Measurements from ENCODE around the gene RUBCN.

DNA sequence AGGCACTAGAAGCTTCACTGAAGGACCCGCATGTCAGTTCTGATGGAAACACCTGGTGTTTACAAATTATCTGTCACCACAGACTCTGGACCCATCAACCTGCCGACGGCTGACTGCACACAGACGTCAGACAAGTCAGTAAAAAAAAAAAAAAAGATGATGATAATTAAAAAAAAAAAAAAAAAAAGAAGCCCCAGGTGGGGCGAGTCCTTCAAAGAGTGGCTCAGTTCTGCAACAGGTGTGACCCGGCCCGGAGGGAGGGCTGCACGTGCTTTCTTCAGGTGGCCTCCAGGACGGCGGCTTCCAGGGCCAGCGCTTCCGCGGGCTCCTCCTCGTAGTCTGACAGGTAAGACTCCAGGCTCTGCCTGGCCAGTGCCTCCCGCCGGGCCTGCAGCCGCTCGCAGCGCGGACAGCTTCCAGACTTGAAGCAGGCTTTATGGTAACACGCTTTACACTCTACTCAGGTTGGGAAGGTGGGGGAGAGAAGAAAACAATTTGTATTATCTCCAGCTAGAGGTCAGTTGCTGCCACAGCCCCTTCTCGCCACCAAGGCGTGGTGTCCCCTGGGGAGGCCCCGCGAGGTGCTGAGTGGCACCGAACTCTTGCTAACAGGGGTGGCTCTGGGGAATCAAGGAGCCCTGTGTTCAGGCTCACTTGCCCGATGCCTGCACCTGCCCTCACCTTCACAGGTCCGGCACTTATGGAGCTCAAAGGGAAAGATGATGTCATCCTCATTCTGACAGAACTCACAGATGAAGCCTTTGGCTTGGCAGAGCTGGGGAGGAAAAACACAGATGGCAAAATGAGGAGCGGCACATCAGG, 61.8 kb downstream of the RUBCN start:
- no peak for TF ChIP-seq CTCF (IDR thresholded peaks at IDR 0.05)
- TF ChIP-seq POLR2A (IDR thresholded peaks at IDR 0.05), result no peak
- no peak for TF ChIP-seq EP300 (IDR thresholded peaks at IDR 0.05)
